ENCODE measurements around the gene PRKAR1A. TPM values are rescaled to one million over a fixed set of nuclear protein-coding genes. Genes with fewer than 3 reads are reported as not detected.
A peak's percentile ranks its signal among the peaks of the same experiment; 100 is the strongest.

Gene PRKAR1A
- total and polyA plus RNA-seq, 9 donors, result 137 to 501 (median 375) TPM

DNA sequence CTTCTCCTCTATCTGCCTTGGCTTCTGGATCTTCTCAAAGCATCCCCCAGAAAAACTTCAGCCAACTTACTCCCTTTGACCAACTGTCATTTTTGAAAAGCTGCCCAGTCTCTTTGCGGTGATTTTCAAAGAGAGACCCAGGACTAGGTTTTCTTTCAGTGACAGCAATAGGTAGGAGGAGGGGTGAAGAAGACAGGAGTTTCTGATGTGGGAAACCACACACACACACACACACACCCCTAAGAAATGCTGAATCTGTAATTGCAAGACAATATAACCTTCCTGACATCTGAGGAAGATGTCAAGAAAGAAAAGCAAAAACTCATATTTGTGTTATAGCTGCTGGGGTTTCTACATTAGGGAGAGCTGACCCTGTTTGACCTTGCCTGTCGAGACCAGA, 83.8 kb downstream of the PRKAR1A start:
- H3K27ac ChIP-seq, result no peak overlapping the region
- H3K27me3 ChIP-seq, result no peaks in the 10 kb centered on the region
- 22 to 35% (median 23%) methylated on average over 2 of the region's 2 CpGs for WGBS, 3 donors
- H3K4me3 ChIP-seq, result no peak overlapping the region
- H3K36me3 ChIP-seq, result no peaks in the 10 kb centered on the region
- intact Hi-C loops (cut with DNase I), result loop anchor here in 2 of 4 donors (10.0 kb wide), 2 partner anchors 61 to 131 kb away; no protein-coding TSS in a partner anchor
- H3K9me3 ChIP-seq, result no peaks in the 10 kb centered on the region
- no peak for TF ChIP-seq EP300 (IDR thresholded peaks at IDR 0.05)
- no peak for TF ChIP-seq CTCF (IDR thresholded peaks at IDR 0.05)
- no peak for TF ChIP-seq POLR2A (IDR thresholded peaks at IDR 0.05)
- H3K4me1 ChIP-seq (ENCODE audit: insufficient read depth), result peaks cover 5% of the 10 kb centered on the region
- DNase-seq, result peak in 1 of 5 donors; percentile 42

- 78 to 89% (median 79%) methylated on average over 5 of the region's 5 CpGs for WGBS, 3 donors
- Histone ChIP-seq H3K9me3 (no peaks in the 10 kb centered on the region), H3K27ac (no peak overlapping the region), H3K36me3 (no peaks in the 10 kb centered on the region), H3K4me1 (ENCODE audit: insufficient read depth) (peaks cover 7% of the 10 kb centered on the region), H3K4me3 (no peak overlapping the region), H3K27me3 (no peaks in the 10 kb centered on the region)
- TF ChIP-seq POLR2A (IDR thresholded peaks at IDR 0.05), result no peak
- no peak for DNase-seq
- intact Hi-C loops (cut with DNase I), result loop anchor here in 2 of 4 donors (10.0 kb wide), 2 partner anchors 62 to 132 kb away; no protein-coding TSS in a partner anchor
Observed at GRCh38 chr17:68596411-68596945, 84.2 kb downstream of the PRKAR1A start.

GRCh38 chr17:68598074-68598473, 85.8 kb downstream of the PRKAR1A start:
- no peaks in the 10 kb centered on the region for H3K27me3 ChIP-seq
- no peaks in the 10 kb centered on the region for H3K9me3 ChIP-seq
- H3K36me3 ChIP-seq, result no peaks in the 10 kb centered on the region
- TF ChIP-seq CTCF (IDR thresholded peaks at IDR 0.05) (no peak), EP300 (IDR thresholded peaks at IDR 0.05) (no peak), POLR2A (IDR thresholded peaks at IDR 0.05) (no peak)
- no peak overlapping the region for H3K27ac ChIP-seq
- intact Hi-C loops (cut with DNase I), result loop anchor here in 2 of 4 donors (10.0 kb wide), 2 partner anchors 63 to 133 kb away; no protein-coding TSS in a partner anchor
- DNase-seq, result no peak
- H3K4me1 ChIP-seq (ENCODE audit: insufficient read depth), result peaks cover 7% of the 10 kb centered on the region
- whole genome bisulfite sequencing, 3 donors, result 75 to 85% (median 82%) methylated on average over 4 of the region's 4 CpGs
- H3K4me3 ChIP-seq, result no peak overlapping the region

GRCh38 chr17:68598545-68598961, 86.3 kb downstream of the PRKAR1A start:
- Histone ChIP-seq H3K4me3 (no peak overlapping the region), H3K9me3 (no peaks in the 10 kb centered on the region), H3K27ac (no peak overlapping the region), H3K4me1 (ENCODE audit: insufficient read depth) (peaks cover 5% of the 10 kb centered on the region), H3K27me3 (no peaks in the 10 kb centered on the region), H3K36me3 (no peaks in the 10 kb centered on the region)
- 36 to 58% (median 49%) methylated on average over 4 of the region's 4 CpGs for WGBS, 3 donors
- intact Hi-C loops (cut with DNase I), result loop anchor here in 2 of 4 donors (10.0 kb wide), 2 partner anchors 64 to 134 kb away; no protein-coding TSS in a partner anchor
- TF ChIP-seq EP300 (IDR thresholded peaks at IDR 0.05) (no peak), POLR2A (IDR thresholded peaks at IDR 0.05) (no peak), CTCF (IDR thresholded peaks at IDR 0.05) (no peak)
- no peak for DNase-seq

DNA sequence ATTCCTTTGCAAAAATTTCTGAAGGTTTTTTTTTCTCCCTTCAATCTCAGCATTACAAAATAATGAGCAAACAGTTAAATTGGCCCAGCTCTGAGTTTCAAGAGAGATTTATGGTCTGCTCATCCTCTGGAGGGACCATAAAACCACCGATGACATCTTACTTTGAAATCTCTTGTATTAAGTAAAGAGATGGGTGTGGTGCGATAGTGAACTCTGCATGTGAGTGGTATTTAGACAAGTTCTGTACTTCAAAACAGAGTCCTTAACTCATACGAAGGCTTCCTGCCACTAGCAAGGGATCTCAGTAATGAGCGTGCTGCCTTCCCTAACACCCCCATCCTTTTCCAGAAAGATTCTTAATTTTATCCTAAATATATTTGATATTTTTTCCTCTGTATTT, 86.9 kb downstream of the PRKAR1A start:
- H3K36me3 ChIP-seq, result no peaks in the 10 kb centered on the region
- no peaks in the 10 kb centered on the region for H3K9me3 ChIP-seq
- DNase-seq, result no peak
- no peak for TF ChIP-seq CTCF (IDR thresholded peaks at IDR 0.05)
- no peak for TF ChIP-seq EP300 (IDR thresholded peaks at IDR 0.05)
- TF ChIP-seq POLR2A (IDR thresholded peaks at IDR 0.05), result no peak
- WGBS, 3 donors, result 34 to 53% (median 42%) methylated on average over 4 of the region's 4 CpGs
- H3K4me3 ChIP-seq, result peak overlapping the region; percentile 70
- intact Hi-C loops (cut with DNase I), result loop anchor here in 2 of 4 donors (10.0 kb wide), 2 partner anchors 64 to 134 kb away; no protein-coding TSS in a partner anchor
- H3K27ac ChIP-seq, result no peak overlapping the region
- peaks cover 5% of the 10 kb centered on the region for H3K4me1 ChIP-seq (ENCODE audit: insufficient read depth)
- H3K27me3 ChIP-seq, result no peaks in the 10 kb centered on the region
